Epithelial cell of prostate (primary cell): ENCODE results near the gene HIGD2A.

Source experiments
- DNase-seq: peaks from one replicate; pipeline ENCODE4 v3.0.0-alpha.2; 2011; ENCODE audit warnings: low read depth, low spot score
- H3K27ac ChIP-seq: fragments of 450-650 bp; 2 replicates; pipeline ENCODE4 v1.5.1; 2017; ENCODE audit warnings: mild to moderate bottlenecking

Gene HIGD2A, protein sequence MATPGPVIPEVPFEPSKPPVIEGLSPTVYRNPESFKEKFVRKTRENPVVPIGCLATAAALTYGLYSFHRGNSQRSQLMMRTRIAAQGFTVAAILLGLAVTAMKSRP

DNA sequence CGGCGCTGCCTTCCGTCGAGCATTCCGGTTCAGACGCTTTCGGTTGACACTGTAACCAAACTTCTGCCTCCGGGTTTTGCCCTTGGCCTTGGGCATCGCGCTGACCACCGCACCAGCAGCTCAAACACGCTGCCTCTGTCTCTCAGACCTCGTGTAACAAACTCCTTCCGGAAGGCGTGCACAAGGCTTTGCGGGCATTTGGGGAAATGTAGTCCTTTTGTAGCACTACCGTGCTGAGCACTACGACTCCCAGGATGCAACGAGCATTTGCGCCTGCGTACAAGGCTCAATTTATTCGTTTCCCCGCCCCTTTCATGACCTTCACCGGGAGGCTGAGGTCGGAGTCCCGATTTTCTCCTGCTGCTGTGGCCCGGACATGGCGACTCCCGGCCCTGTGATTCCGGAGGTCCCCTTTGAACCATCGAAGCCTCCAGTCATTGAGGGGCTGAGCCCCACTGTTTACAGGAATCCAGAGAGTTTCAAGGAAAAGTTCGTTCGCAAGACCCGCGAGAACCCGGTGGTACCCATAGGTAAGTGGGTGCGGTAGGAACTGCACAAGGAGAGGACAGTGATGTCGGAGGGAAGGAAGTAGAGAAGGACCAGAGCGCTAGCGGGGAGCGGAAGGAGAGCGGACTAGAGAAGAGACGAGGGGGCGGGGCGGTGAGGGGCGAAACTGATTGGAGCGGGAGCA is at the start of gene HIGD2A, which contains the start of gene NOP16:
Gene HIGD2A (plus strand): TSS at position 308 of the 691 bp plus-strand sequence. CDS start 69 bp downstream, at position 377.
Gene NOP16 (minus strand): TSS at position 155 of the 691 bp plus-strand sequence. CDS start 59 bp downstream, at position 96.
- DNase-seq = peak; percentile 93
- H3K27ac ChIP-seq = peak within 1 kb of the TSS; percentile 89

DNA sequence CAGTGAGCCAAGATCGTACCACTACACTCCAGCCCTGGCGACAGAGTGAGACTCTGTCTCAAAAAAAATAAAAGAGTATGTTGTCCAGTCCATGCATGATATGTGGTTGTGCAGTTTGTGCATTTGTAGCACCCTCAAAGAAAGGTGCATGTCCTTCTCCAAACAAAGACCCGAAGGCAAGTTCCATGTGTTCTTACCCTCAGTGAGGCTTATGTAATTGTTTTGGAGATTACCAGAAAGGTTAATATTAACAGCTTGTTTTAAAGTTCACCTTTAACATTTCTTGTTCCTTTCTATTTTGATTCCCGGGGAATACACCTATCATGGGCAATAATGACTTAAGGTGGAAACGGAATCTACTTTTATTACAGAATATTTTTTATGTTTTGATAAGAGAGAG is 49.2 kb upstream of the HIGD2A start:
- no peak for DNase-seq
- no peak overlapping the region for H3K27ac ChIP-seq

DNA sequence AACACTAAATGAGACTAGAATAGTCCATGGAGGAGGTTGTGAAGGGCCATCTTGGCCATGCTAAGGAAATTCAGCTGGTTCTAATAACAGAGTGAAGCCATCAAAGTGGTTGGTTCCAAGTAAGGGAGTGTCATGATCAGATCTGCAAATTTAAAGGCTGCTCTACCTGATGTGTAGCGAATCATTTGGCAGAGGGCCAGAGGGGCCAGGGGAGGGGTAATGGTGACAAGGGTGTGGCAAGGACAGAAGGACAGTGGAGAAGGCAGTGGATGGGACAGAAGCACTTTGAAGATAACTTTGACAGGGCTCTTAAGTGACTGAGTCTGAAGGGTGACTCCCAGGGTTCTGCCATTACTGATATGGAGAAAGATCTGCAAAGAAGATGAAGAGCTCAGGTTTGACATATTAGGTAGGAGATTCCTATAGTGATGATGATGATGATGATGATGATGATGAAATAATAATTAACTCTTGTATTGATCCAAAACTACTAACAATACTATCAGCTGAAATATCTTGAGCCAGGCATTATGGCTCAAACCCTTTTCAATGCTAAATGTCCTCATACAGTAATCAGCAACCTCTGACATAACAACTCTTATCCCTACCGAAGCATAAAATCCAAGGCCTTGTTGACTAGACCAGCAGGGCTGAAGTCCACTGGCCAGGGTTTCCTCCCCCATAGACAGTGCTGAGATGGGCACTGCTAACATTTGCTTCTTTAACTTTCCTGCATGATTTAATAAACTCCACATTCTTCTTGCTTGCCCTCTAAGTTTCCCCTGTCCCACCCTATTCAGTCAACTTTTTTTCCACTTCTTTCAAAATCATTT is 47.0 kb upstream of the HIGD2A start:
- no peak for DNase-seq
- H3K27ac ChIP-seq = no peak overlapping the region

DNA sequence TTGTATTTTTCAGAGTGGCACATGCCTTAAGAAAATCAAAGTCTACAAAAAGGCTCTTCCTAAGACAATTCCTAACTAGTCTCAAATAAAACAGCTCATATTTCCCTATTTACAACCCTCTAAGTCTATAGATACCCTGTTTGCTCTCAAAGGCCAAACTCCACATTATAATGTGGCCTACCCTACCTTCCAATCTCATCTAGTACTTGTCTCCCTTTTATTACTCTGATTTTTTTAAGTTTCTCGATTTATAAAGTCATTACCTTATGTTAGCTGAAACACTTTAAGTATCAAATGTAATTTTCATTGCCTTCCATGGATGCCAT is 46.4 kb upstream of the HIGD2A start:
- DNase-seq = no peak
- H3K27ac ChIP-seq = no peak overlapping the region

DNA sequence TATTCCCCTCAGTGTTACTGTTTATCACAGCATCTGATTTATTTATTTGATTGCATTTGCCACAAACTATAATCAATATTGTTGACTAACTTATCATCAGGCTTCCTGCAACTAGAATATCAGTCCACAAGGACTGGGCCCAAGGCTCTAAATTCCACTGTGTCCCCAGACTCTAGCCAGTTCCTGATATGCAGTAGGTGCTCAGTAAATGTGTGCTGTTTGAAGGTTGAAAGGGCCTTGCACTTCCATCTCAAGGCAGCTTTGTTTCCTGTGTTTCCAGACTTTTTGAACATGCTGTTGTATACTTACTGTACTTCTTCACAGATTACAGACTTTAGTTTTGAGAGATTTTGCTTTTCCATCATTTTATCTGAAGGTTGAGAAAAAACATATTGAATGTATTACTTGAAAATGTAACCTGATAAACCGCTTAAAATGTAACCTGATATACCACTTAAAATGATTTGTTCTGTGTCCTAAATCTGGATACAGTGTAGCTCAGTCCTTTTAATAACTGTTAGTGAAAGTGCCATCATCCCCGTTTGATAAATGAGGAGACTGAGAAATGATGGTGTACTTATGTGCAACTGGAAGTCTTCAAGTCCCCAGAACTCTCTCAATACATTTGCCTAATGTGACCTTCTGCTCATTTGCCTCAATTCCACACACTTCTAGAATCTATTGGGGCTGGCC is 45.6 kb upstream of the HIGD2A start:
- DNase-seq = no peak
- no peak overlapping the region for H3K27ac ChIP-seq

DNA sequence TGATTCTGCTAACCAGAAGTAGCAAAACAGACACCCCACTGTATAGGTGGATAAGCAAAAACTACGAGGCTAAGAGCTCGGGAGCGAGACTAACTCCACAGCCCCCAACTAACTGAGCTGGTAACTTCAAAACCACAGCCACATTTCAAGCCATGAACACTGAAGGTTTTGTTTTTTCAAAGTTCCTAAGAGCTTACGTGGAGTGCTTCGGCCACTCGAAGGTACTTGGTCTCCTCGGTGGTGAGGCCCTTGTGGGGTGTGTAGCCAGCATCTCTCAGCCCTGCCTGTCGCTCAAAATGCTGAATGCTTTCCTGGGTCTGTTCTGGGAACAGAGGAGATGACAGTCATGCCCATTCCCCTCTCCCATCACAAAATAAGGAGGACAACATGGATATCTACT is 38.1 kb upstream of the HIGD2A start:
- H3K27ac ChIP-seq = no peak overlapping the region
- DNase-seq = no peak

DNA sequence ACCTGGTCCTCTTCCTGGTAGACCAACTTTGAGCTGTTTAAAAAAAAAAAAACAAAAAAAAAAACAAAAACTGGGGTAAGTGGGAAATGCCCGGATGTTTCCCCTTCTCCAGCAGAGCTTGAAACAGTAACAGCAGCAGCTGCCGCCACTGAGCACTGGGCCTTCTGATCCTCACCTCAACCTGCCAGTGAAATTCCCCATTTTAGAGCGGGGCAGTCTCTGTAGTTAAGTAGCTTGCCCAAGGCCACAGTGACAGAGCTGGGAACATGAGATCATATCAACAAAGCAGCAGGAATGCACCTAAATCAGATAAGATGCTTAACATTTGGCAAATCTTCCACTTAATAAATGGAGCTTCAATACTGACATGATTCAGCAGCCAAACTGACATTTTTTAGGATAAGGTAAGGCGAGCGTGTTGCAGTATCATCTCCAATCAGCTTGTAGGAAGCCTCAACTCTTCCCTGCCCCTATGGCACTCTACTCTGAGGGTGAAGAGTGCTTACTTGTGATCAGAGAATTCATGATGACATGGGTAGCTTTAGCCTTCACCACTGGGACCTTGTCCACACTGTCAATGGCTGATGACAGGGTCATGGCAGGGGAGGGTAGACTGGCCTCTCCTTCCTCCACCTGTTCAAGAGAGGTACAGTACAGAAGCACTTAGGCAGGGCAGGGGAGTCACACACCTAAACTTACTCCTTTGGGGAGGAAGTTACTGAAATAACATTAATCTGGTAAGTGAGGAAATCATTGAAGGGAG is 36.3 kb upstream of the HIGD2A start:
- H3K27ac ChIP-seq = no peak overlapping the region
- DNase-seq = no peak

DNA sequence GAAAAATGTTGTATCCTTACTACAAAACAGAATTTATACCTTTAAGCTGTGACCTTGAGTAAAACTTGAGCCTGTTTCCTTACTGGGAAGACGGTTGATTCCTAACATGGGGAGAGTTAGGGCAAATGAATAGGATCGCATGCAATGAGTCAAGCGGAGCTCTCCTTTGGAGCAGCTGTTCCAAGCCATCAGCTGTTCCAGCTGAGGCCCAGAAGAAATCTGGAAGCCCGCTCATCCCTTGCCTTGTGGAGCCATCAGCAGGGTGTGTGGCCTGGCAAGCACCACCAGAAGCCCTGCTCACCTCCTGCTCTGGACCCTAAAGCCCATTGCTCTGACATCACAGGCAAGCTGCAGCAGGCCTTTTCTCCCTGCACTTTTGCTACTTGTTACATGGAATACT is 35.0 kb upstream of the HIGD2A start:
- DNase-seq = no peak
- no peak overlapping the region for H3K27ac ChIP-seq

DNA sequence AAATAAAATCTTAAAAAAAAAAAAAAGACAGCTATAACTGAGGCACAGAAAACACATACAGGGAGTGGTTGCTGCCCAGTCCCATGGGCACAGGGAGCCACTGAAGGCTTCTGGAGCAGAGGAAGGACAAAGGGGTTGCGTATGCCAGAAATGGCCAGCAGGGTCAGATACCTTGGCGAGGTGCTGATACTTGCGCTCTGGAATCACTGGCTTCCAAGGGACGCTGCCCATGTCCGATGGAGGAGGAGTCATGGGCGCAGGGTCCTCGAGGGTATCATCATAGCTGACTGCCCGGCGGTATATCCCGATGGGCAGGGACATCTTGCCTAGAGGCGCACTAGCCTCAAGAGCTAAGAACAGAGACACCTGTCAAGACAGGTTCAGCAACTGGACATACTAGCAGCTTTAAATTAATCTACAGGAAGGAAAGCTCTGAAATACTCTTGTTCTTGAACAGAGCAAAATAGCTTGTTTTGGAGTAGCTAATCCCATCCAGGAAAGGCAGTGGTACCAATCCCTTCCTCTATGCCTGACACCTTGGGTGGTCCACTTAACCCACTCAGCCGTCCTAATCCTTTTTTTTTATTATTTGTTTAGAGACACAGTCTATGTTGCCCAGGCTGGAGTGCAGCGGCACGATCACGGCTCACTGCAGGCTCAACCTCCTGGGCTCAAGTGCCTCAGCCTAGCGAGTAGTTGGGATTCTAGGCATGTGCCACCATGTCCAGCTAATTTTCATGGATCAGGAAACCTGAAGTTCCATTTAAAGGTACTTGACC is 33.0 kb upstream of the HIGD2A start:
- no peak overlapping the region for H3K27ac ChIP-seq
- no peak for DNase-seq

DNA sequence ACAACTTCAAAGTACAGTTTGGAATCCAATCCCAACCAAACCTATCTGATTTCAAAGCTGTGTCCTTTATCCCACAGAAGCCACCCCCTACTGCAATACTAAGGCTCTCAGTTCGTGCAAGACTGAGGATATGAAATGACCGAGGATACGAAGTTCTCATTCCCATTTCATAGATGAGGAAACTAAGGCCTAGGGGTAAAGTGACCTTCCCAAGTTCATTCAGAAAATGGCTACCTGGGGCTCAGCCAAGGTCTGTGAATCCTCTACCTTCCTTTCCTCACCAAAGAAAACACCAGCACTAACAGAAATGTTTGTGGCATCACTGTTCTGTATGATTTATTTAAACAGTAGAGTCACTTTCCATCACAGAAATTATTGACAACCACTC is 32.4 kb upstream of the HIGD2A start:
- DNase-seq = no peak
- H3K27ac ChIP-seq = no peak overlapping the region

DNA sequence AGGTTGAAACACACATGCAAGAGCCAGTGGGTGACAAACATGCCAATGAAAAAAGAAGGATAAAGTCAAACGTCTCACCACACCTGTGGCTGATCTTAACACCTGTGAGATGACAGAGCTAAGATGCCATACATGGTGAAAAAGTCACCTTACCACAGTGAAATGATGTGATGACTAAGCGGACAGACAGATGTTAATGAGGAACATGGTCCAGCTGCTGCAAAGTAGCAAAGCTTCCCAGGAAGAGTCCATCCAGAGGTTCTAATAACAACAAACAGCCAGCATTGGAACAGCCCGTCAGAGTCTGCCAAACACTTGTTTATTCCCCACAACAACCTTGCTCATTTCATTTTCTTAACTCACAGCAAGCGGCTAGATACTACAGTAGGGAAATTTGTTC is 28.9 kb upstream of the HIGD2A start:
- H3K27ac ChIP-seq = no peak overlapping the region
- peak; percentile 3 for DNase-seq

DNA sequence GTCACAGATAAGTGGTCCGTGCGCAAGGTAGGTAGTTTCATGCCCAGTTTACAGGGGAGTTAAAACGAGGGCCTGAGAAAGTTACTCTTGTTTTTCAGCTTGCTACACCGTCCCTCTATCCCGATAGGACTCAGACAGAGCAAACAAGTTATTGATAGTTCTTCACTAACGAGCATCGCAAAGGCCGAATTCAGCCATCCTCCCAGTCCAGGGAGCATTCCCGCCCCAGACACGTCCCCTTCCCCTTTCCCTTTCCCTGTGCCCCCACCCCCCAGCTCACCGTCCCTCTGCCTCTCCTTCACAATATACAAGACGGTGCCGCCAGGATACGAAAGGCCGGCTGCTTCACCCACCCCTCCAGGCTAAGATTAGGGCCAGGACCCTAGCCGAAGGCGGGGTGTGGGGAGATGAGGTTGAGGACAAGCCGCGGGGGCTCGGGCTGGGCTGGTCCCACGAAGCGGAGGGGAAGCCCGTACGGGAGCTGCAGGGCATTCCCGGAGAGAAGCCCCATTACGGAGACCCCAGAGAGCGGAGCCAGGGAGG is 27.6 kb upstream of the HIGD2A start:
- peak overlapping the region; percentile 31 for H3K27ac ChIP-seq
- DNase-seq = no peak

DNA sequence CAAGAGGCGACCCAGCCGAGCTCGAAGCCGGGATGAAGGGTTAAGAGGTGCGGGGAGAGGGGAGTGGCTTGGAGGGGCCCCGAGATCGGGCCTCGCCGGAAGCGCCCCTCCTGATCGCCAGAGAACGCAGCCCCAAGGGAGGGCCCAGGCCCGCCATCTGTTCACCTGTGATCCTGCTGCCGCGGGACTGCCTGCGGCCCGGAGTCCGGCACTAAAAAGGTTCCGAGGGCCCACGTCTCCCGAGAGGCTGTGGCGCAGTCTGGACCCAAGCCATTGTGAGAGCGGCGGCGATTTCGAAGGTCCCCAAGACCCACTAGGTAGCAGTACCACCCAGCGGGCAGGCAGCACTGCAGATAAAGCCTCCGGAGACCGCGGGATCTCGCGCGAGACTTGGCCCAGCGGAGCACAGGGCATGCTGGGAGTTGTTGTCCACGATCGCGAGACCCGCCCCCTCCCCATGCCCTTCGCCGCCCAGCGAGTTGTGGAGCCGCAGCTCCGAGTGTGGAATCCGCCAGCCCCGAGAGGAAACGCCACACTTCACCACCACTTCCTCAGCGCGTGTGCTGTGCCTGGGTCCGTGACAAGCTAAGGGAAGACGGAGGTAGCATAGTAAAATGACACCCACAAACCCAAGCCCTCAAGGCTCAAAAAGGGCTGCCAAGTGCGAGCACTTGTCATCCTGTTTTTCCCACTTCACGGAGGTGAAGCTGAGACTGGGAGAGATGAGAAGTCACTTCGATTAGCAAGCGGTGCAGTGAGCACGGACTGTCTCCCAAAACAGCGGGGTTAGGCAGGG is 26.9 kb upstream of the HIGD2A start, which contains the start of gene KIAA1191:
Gene KIAA1191 (minus strand): TSS at position 328 of the 796 bp plus-strand sequence. CDS start 2,256 bp downstream, outside the sequence.
- peak; percentile 43 for DNase-seq
- H3K27ac ChIP-seq = peak within 1 kb of the TSS; percentile 31

DNA sequence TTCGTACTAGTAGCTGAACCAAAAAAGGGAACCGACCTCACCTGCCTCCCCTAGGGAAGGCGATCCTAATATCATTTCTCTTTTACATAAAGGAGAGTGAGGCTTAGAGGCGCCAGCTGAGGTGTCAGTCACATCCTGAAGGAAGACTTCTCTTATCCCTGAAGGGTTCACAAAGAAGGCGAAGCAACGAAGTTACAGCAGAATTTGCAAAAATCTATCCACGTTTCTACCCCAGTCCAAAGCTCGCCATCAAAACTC is 26.4 kb upstream of the HIGD2A start:
- no peak overlapping the region for H3K27ac ChIP-seq
- no peak for DNase-seq

DNA sequence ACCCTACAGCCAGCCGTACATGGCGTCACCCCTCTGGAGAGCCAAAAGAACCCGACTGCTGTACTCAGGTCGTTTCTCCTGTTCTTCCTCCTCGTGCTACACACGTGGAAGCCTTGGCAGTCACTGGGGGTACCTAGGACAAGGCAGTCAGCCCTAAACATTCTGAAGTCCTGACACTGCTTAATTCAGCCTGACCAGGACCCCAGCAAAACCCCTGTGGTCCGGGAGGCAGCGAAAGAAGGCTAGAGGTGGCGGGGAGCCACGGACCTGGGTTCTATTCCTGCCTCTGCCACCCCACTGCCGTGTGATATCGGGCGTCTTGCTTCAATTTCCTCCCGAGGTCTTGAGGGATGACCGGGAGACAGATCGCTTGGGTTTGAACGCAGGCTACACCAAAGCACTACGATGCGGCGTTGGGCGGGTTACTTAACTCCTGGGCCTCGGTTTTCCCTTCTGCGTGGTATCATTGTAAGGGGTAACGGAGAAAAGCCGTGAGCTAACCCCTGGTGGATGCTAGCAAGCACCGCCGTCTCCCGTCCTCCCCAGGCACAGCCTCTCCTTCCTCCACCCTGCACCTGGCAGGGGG is 23.7 kb upstream of the HIGD2A start:
- no peak for DNase-seq
- H3K27ac ChIP-seq = no peak overlapping the region

DNA sequence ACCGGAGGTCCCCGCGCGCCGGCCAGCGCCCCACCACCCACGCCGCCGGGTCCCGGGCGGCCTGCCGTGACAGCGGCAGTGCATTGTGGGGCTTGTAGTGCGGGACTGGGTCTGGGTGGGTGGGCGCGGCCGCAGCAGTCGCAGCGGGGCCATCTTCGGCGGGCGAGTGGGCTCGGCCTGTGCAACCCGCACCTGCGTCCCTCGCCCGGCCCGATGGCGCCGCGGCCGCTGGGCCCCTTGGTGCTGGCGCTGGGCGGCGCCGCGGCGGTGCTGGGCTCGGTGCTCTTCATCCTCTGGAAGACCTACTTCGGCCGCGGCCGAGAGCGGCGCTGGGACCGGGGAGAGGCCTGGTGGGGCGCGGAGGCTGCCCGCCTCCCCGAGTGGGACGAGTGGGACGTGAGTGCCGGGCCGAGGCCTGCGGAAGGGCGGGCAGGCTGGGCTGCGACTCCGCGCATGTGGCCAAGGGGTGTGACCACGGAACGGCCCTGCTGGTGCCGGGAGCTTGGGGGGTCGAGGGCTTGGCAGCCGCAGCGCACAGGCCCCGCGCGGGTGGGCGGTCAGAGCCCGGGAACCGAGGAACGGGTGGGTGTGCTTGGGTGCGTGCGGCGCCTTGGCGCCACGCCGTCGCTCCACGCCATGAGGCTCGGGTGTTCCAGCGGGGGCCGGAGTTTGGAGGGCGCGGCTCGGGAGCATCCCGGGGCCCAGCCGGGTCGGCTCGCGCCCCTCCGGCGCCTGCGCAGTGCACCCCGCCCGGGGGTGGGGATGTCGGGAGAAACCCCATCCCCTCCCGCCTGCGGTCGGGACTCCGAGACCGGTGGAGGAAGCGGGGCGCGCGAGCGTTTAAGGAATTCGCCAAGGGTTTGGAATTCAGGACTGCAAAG is 23.0 kb upstream of the HIGD2A start, which contains the start of gene ARL10:
Gene ARL10 (plus strand): TSS at position 137 of the 881 bp plus-strand sequence. CDS start 77 bp downstream, at position 214.
- H3K27ac ChIP-seq = peak within 1 kb of the TSS; percentile 10
- DNase-seq = no peak
